ENCODE results near the gene ADGRD1.
A peak's percentile ranks its signal among the peaks of the same experiment; 100 is the strongest.

The ADGRD1 gene

GRCh38 chr12:131093971-131094830 lies 140.5 kb downstream of the ADGRD1 start:
- peak; percentile 32 for DNase-seq

GRCh38 chr12:131094831-131095805 lies 141.4 kb downstream of the ADGRD1 start:
- peak; percentile 39 for DNase-seq

GRCh38 chr12:131095826-131096680 lies 142.3 kb downstream of the ADGRD1 start:
- DNase-seq, result peak; percentile 19

- DNase-seq, result peak; percentile 35
Observed at GRCh38 chr12:131096681-131097181, 143.0 kb downstream of the ADGRD1 start.

- peak; percentile 38 for DNase-seq
Observed at GRCh38 chr12:131097202-131098177, 143.8 kb downstream of the ADGRD1 start.

- DNase-seq, result peak; percentile 20
Observed at GRCh38 chr12:131098178-131098981, 144.7 kb downstream of the ADGRD1 start.

- DNase-seq, result no peak
Observed at GRCh38 chr12:131100031-131100674, 146.4 kb downstream of the ADGRD1 start.

- no peak for DNase-seq
Observed at GRCh38 chr12:131101006-131101405, 147.3 kb downstream of the ADGRD1 start.

- DNase-seq, result peak; percentile 38
Observed at GRCh38 chr12:131101703-131102492, 148.2 kb downstream of the ADGRD1 start.

- no peak for DNase-seq
Observed at GRCh38 chr12:131102493-131102931, 148.8 kb downstream of the ADGRD1 start.

GRCh38 chr12:131102991-131103668 lies 149.4 kb downstream of the ADGRD1 start:
- DNase-seq, result peak; percentile 35

- peak; percentile 32 for DNase-seq
Observed at GRCh38 chr12:131103669-131104462, 150.2 kb downstream of the ADGRD1 start.

GRCh38 chr12:131104463-131105350 lies 151.0 kb downstream of the ADGRD1 start:
- DNase-seq, result peak; percentile 91

GRCh38 chr12:131105351-131105735 lies 151.6 kb downstream of the ADGRD1 start:
- peak; percentile 40 for DNase-seq

- DNase-seq, result no peak
Observed at GRCh38 chr12:131105736-131106348, 152.1 kb downstream of the ADGRD1 start.
